ENCODE data around the gene MDC1. TPM values are rescaled to one million over a fixed set of nuclear protein-coding genes. Genes with fewer than 3 reads are reported as not detected.
A peak's percentile ranks its signal among the peaks of the same experiment; 100 is the strongest.

MDC1 gene
- total RNA-seq, 2 donors from 2014 or later: 37.4 to 46.5 TPM

DNA sequence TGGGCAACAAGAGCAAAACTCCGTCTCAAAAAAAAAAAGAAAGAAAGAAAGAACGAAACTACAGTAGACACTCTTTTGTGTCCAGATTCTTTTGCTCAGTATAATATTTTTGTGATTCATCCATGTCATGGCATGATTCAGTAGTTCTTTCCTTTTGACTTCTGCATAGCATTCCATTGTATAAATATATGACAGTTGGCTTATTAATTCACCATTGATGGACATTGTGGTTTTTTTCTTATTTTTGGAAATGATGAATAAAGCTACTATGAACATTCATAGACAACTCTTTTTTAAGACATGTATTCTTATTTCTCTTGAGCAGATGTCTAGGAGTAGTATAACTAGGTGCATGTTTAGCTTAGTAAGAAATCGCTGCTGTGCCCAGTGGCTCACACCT lies 37.5 kb upstream of the MDC1 start:
- no peak for DNase-seq
- no peak for ATAC-seq
- H3K4me3 Mint-ChIP-seq: no peak overlapping the region
- H3K36me3 Mint-ChIP-seq (ENCODE audit: low read depth): no peaks in the 10 kb centered on the region
- no peaks in the 10 kb centered on the region for H3K27me3 Mint-ChIP-seq
- H3K4me1 Mint-ChIP-seq: peaks cover 6% of the 10 kb centered on the region
- no peaks in the 10 kb centered on the region for H3K9me3 ChIP-seq (ENCODE audit: control insufficient read depth, low read length, poor library complexity, severe bottlenecking)
- H3K27ac Mint-ChIP-seq: no peak overlapping the region

DNA sequence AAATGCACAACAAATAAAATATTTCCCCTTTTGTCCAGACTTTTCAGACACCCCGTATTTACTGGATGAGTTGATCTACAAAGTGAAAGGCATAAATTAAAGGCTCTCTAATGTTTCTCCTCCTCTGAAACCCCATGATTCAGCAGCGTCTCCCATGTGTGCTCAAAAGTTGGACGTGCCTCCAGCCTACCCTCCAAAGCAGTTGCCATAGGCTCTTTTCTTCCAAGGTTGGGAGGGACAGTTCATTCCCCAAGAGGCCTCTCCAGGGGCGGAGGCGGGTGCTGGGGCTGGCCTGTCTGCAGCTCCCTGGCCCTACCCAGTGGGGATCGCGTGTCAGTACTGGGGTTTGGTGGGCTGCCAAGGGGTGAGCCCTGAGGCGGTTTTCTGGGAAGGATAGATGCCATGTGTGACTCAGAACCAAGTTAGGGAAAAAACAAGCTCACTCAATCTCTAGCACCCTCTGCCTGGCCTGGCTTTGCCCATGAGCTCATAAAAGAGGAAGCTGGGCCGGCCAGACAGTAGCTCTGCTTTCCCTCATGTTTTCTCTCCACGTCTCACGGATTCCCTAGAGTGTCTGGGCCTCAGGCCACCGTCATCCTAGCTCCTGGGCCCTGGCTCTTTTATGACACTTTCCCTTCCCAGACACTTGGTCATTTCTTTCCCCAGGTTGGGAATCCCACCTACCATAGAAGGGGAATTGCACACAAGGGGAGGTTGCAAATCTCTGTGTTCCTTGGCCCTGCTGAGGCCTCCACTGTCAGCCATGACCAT lies 35.3 kb upstream of the MDC1 start:
- Mint-ChIP-seq H3K4me3 (no peak overlapping the region), H3K4me1 (peaks cover 16% of the 10 kb centered on the region), H3K27ac (no peak overlapping the region), H3K36me3 (ENCODE audit: low read depth) (no peaks in the 10 kb centered on the region), H3K27me3 (no peaks in the 10 kb centered on the region)
- ATAC-seq (no peak), DNase-seq (no peak)
- no peaks in the 10 kb centered on the region for H3K9me3 ChIP-seq (ENCODE audit: control insufficient read depth, low read length, poor library complexity, severe bottlenecking)

DNA sequence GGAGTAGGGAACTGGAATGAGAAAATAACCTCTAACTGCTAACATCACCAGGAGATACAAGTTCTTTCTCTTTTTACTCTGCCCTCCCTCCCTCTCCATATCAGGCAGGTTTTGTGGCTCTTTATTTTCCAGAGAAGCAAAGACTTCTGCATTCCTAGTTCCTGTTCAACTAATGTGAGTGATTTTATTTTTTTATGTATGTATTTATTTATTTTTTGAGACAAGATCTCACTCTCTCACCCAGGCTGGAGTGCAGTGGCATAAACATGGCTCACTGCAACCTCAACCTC lies 33.2 kb upstream of the MDC1 start:
- Mint-ChIP-seq H3K4me1 (peaks cover 16% of the 10 kb centered on the region), H3K36me3 (ENCODE audit: low read depth) (no peaks in the 10 kb centered on the region), H3K27me3 (no peaks in the 10 kb centered on the region), H3K4me3 (no peak overlapping the region), H3K27ac (no peak overlapping the region)
- ATAC-seq (no peak), DNase-seq (no peak)
- H3K9me3 ChIP-seq (ENCODE audit: control insufficient read depth, low read length, poor library complexity, severe bottlenecking): no peaks in the 10 kb centered on the region

DNA sequence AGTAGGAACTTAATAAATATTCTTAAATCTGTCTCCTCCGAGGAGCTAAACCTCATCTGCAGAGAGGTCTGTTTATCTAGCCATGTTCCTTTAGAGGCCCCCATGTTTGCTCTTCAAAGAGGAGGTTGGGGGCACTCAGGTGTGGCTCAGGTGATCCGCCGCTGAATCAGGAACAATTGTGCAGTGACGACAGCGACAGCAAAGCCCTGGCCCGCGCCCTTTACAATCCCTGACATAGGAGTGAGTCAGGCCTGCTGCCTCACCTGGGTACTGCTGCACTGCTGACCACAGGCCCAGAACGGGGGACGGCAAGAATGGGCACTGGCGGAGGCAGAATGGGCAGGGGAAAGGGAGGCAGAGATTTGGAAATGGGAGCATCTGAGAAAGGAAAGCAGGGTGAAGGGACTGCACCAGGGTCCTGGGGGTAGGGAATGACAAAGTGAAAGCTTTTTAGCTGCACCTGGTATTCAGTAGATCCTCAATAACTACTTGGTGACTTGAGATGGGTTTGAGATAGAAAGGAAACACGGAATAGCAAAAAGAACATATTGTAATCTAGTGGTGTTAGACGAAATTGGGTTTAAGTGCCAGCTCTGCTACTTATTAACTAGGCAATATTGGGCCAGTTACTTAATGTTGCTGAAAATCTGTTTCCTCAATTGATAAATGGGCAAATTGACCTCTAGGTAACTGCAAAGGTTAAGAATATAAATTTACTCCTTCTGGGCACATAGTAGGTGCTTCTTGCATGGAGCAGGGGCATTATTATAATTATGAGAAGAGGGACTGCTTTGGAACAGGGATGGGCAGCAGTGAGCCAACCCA lies 32.7 kb upstream of the MDC1 start:
- no peak overlapping the region for H3K27ac Mint-ChIP-seq
- peaks cover 20% of the 10 kb centered on the region for H3K4me1 Mint-ChIP-seq
- no peaks in the 10 kb centered on the region for H3K36me3 Mint-ChIP-seq (ENCODE audit: low read depth)
- H3K9me3 ChIP-seq (ENCODE audit: control insufficient read depth, low read length, poor library complexity, severe bottlenecking): no peaks in the 10 kb centered on the region
- DNase-seq (no peak), ATAC-seq (no peak)
- H3K27me3 Mint-ChIP-seq: no peaks in the 10 kb centered on the region
- H3K4me3 Mint-ChIP-seq: no peak overlapping the region

DNA sequence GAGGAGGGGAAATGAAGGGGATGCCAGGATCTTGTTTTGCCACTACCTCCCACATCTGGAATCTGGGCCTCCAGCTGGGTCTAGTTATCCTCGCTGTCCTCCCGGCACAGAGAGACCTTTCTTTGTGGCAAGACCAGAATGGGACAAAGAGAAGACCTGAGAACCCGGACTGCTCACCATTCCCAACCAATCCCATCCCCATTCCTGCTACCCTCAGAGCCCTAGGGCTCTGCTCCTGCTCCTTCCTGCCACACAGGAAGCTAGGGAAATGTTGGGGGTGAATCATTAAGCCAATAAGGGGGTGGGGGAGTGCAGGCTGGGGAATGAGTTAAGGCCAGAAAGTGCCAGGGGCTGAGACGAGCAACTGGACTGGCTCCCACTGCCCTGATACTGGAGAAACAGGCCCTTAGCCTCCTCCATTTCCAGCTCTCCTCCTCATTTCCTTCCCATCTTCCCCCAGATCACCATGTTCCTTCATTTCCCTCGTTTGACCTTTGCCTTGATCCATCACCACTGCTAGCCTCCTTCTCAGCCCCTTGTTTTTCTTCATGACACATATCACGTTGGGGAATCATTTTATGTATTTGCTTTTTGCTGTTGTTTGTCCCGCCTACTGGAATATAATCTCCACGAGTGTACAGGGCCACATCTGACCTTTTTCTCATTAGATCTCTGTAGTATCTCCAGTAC lies 31.9 kb upstream of the MDC1 start:
- DNase-seq (no peak), ATAC-seq (no peak)
- H3K4me3 Mint-ChIP-seq: no peak overlapping the region
- peaks cover 21% of the 10 kb centered on the region for H3K4me1 Mint-ChIP-seq
- no peaks in the 10 kb centered on the region for H3K27me3 Mint-ChIP-seq
- no peaks in the 10 kb centered on the region for H3K9me3 ChIP-seq (ENCODE audit: control insufficient read depth, low read length, poor library complexity, severe bottlenecking)
- H3K36me3 Mint-ChIP-seq (ENCODE audit: low read depth): no peaks in the 10 kb centered on the region
- H3K27ac Mint-ChIP-seq: no peak overlapping the region

DNA sequence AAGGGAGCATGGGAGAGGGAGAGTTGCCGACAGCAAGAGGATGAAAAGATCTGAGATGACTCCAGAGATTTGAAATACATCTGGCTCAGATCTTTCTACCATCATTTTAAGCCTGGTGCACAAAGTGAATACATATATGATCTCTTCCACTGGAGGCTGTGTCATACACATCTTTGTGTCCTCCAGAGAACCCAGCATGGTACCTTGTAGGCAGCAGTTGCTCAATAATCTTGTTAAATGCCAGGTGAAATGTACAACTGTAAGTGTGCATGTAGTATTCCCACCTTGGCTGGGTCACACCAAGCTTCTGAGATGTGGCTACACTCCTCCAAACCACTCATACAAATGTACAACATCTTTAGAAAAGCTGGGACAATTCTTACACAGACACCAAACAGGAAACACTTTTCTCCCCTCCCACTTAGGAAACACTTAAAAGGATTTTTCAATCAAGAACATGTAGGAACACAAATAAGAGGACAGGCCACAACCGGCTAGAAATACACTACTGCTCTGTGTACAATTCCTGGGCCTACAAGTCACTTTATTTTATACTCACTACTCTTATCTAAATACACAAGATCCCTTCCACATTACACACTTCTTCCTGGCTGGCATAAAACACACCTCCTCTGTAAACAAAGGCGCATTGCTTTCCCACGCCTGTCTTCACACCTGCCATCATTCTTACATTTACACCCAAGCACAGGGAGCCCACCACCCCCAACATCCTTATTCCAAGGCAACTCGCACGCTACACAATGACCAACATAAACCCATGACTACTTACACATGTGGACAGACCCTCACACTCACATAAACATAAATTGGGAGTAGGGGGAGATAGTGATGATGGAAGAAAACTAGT lies 31.1 kb upstream of the MDC1 start:
- no peaks in the 10 kb centered on the region for H3K9me3 ChIP-seq (ENCODE audit: control insufficient read depth, low read length, poor library complexity, severe bottlenecking)
- Mint-ChIP-seq H3K4me1 (peaks cover 29% of the 10 kb centered on the region), H3K36me3 (ENCODE audit: low read depth) (no peaks in the 10 kb centered on the region), H3K27me3 (no peaks in the 10 kb centered on the region), H3K27ac (peak overlapping the region; percentile 60), H3K4me3 (peak overlapping the region; percentile 41)
- ATAC-seq (no peak), DNase-seq (no peak)

DNA sequence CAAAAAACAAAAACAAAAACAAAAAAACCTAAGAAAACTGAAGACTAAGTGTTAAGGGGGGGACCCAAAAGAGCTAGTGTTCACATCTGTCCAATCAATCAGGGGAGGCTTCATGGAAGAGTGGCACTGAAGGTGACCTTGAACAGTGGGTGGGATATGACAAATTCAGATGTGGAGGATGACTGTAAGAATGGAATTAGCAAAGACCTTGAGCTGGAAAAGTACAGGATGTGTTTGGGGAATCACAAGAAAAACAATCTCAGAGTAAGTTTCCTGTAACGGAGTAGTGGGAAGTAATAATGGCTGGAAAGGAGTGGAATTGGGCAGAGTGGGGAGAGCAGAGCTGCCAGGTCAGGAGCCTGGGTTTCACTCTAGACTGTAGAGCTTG lies 30.2 kb upstream of the MDC1 start:
- H3K27me3 Mint-ChIP-seq: no peaks in the 10 kb centered on the region
- ATAC-seq (no peak), DNase-seq (no peak)
- no peak overlapping the region for H3K4me3 Mint-ChIP-seq
- no peaks in the 10 kb centered on the region for H3K36me3 Mint-ChIP-seq (ENCODE audit: low read depth)
- peaks cover 34% of the 10 kb centered on the region for H3K4me1 Mint-ChIP-seq
- H3K9me3 ChIP-seq (ENCODE audit: control insufficient read depth, low read length, poor library complexity, severe bottlenecking): no peaks in the 10 kb centered on the region
- peak overlapping the region; percentile 60 for H3K27ac Mint-ChIP-seq

DNA sequence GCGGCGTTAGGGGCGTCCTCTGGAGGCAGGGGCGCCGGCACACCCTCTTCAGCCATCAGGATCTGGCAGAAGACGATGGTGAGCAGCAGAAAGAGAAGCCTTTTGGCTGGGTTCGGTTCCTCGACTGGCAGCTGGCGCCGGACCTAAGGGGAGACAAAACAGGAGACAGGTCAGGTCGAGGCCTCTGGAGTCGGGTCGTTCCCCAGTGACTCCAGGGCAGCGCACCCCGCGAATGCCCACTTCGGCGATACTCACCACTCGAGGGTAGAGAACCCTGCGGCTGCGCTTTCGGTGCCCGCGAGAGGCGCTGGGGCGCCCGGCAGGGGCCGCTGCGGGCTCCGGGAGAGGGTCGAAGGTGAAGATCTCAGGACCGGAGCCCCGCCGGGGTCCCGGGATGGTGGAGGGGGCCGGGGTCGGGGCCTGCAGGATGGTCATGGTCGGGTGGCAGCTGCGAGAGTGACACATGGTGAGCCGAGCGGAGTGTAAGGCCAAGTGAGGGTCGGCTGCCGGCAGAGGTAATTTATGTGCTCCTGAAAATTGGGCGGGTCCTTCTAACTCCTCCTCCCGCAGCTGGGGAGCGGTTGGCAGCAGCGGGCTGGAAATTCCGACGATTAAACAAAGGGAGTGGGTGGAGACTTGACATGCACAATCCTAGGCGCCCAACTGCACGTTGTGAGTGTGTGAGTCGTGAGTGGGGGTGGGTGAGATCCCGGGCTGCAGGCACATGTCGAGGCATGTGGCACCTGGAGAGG lies 27.1 kb upstream of the MDC1 start, which contains the start of gene IER3:
Gene IER3, minus strand, starts transcription at position 494 of the 752 bp plus-strand sequence. Its CDS starts 29 bp downstream, at position 465.
- Mint-ChIP-seq H3K27ac (peak within 1 kb of the TSS; percentile 92), H3K27me3 (no peaks in the 10 kb centered on the region), H3K4me3 (peak within 1 kb of the TSS; percentile 95), H3K36me3 (ENCODE audit: low read depth) (peaks cover 9% of the 10 kb centered on the region), H3K4me1 (peaks cover 50% of the 10 kb centered on the region)
- no peaks in the 10 kb centered on the region for H3K9me3 ChIP-seq (ENCODE audit: control insufficient read depth, low read length, poor library complexity, severe bottlenecking)
- DNase-seq (peak; percentile 51 to 57 (median 55)), ATAC-seq (peak; percentile 72)

DNA sequence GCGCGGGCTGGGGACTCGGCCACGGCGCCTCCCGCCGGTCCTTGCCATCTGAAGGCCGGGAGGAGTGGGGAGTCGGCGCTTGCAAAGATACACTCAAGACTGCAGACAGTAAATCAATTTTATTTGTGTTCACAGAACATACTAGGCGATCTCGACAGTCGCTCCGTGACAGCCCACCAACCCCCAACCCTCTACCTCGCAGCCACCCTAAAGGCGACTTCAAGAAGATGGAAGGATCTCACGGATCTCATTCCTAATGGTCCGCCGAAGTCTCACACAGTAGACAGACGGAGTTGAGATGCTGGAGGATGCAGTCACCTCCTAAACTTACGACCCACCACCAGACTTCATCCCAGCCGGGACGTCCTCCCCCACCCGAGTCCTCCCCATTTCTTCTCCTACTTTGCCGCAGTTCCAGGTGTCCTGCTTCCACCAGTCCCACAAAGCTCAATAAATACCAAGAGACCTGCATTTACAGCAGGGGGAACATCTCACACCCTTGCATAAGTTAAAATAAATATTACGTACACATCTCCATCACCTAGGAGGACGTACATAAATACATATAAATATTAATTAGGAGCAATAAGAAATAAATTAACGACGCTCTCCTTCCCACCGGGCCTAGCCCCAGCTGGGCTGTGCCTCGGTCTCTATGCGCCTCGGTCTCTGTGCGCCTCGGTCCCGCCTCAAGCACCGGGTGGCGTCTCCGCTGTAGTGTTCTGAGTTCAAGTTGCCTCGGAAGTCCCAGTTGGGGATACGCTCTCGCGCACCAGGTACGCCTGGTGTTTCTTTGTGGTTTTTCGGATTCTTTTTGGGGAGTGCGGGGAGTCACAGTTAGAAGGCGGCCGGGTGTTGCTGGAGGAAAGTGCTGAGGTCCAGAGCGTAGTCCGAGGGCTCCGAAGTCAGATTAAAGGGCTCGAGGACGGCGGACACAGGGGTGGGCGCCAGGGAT lies 26.3 kb upstream of the MDC1 start:
- Mint-ChIP-seq H3K27ac (peak overlapping the region; percentile 92), H3K27me3 (no peaks in the 10 kb centered on the region)

DNA sequence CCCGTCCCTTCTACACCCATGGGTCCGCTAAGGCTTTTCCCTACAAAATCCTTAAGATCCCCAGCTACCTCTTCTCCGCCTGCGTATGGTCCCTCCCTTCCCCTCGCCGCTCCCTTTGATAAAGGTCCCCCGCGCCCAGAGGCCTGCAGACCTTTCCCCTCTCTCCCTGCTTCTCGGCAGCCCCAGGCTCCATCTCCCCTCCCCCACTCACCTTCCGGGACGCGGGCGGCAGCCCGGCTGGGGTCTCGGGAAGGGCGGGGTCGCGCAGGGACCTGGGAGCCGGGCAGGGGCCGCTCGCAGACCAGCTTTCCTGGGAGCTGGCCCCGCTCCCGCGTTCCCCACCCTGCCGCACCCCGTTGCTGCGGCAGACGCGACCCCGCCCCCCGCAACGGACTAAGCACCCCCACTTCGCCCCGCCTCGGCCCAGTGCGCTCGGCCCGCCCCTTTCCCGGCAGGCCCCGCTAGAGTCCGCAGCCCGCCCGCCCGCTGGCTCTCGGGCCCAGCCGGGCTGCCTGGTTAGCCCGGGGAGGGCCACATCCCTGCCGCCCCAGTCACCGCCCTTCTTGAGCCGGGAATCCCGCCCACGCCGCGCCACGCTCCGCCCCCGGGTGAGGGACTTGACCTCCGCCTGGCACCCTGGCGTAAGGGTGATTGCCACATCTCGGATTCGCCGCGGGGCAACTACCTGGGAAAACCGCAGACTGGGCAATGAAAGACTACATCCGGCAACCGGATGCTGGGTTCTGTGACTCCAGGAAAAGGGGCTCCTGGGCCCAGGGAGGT lies 25.4 kb upstream of the MDC1 start, which contains the start of gene FLOT1:
Gene FLOT1, minus strand, starts transcription at position 372 of the 783 bp plus-strand sequence. CDS start 498 bp downstream, outside the sequence.
- peak within 1 kb of the TSS; percentile 95 for H3K4me3 Mint-ChIP-seq
- DNase-seq (peak; percentile 59 to 75 (median 75)), ATAC-seq (peak; percentile 68)
- no peaks in the 10 kb centered on the region for H3K9me3 ChIP-seq (ENCODE audit: control insufficient read depth, low read length, poor library complexity, severe bottlenecking)
- H3K36me3 Mint-ChIP-seq (ENCODE audit: low read depth): peaks cover 9% of the 10 kb centered on the region
- no peaks in the 10 kb centered on the region for H3K27me3 Mint-ChIP-seq
- peak within 1 kb of the TSS; percentile 92 for H3K27ac Mint-ChIP-seq
- H3K4me1 Mint-ChIP-seq: peaks cover 53% of the 10 kb centered on the region

More for the DNA sequence above, 26.3 kb upstream of the MDC1 start:
- ATAC-seq (peak; percentile 44), DNase-seq (peak in 1 of 3 donors; percentile 23)
- H3K4me1 Mint-ChIP-seq: peaks cover 53% of the 10 kb centered on the region
- H3K9me3 ChIP-seq (ENCODE audit: control insufficient read depth, low read length, poor library complexity, severe bottlenecking): no peaks in the 10 kb centered on the region
- peak overlapping the region; percentile 95 for H3K4me3 Mint-ChIP-seq
- H3K36me3 Mint-ChIP-seq (ENCODE audit: low read depth): peaks cover 9% of the 10 kb centered on the region

Data from T-helper 17 cell (primary cell).